CD4-positive, alpha-beta T cell treated with Interleukin-17A for 1 hour (primary cell): ENCODE measurements around the gene RORC.
"Not testable (repeated sequence)": the region's sequence is repeated elsewhere in the genome, so short reads cannot be mapped to it uniquely, and the experiment has no call there.

ENCODE experiments used
- DNase-seq: peaks from one replicate; pipeline ENCODE4 v3.0.0-alpha.2; 2020

RORC gene

DNA sequence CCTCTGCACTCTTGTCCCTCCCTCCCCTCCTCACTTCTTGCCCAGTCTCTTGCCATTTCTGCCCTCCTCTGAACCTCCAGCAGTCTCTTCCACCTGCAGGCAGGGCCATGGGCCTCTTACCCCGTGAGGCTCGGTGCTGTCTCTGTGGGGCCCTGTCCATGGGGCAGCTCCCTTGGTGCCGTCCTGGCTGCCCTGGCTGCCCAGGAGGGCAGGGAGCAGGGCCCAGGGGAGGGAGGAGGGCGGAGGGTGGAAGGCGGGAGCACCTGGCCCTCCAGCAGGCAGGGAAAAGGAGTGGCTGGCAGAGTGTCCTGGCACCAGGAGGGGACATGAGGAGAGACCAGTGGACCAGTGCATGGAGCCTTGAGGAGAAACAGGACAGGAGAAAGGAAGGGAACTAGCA lies at the start of gene RORC:
Gene RORC (minus strand): TSS at position 198 of the 400 bp plus-strand sequence. CDS start 38 bp downstream, at position 160.
- DNase-seq = no peak

DNA sequence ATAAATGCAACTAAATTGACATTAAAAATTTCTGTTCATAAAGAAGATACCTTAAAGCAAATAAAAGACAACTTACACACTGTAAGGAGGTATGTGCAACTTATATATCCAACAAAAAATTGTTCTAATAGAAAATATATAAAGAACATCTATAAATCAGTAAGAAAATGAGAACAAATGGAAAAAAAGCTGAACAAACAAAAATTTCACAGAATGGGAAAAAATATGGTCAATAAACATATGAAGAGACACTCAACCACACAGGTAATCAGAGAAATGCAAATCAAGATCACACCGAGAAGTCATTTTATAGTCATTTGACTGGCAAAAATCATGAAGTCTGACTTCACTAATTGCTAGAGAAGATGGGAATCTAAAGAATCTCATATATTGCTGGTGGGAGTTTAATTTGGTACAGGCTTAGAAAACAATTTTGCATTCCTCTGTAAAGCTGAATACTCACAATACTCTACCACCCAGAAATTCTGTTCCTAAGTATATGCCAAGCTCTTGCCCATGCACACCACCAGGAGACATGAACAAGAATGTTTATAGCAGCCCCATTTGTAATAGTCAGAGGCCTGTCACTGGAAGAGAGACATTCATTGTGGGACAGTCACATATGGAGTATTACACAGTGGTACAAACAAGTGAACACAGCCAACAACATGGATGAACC lies 44.0 kb upstream of the RORC start:
- DNase-seq = no peak

DNA sequence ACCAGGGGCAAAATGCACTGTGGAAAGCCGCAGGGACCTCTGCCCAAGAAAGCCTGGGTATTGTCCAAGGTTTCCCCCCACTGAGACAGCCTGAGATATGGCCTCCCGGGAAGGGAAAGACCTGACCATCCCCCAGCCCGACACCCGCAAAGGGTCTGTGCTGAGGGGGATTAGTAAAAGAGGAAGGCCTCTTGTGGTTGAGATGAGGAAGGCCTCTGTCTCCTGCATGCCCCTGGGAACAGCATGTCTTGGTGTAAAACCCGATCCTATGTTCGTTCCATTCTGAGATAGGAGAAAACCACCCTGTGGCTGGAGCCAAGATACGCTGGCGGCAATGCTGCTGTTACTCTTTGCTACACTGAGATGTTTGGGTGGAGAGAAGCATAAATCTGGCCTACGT lies 41.2 kb upstream of the RORC start:
- DNase-seq = not testable (repeated sequence)

- no peak for DNase-seq
These were observed 39.9 kb upstream of the RORC start for GRCh38 chr1:151871284-151872030.

GRCh38 chr1:151868486-151868885 lies 36.9 kb upstream of the RORC start:
- no peak for DNase-seq

DNA sequence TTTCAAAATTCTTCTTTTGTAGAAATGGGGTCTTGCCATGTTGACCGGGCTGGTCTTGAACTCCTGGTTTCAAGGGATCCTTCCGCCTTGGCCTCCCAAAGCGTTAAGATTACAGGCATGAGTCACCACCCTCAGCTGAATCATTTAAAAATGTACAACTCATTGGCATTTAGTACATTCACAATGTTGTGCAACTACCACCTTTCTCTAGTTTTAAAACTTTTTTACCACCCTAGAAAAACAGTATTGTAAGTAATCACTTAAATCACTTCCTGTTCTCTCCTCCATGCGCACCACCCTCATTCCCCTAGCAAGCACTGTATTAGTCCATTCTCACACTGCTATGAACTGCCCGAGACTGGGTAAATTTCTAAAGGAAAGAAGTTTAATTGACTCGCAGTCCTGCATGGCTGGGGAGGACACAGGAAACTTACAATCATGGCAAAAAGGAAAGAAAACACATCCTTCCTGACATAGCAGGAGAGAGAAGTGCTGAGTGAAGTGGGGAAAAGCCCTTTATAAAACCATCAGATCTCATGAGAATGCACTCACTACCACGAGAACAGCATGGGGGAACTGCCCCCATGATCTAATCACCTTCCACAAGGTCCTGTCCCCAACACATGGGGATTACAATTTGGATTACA lies 36.3 kb upstream of the RORC start:
- DNase-seq = no peak

- no peak for DNase-seq
These were observed 35.7 kb upstream of the RORC start for GRCh38 chr1:151867321-151867720.

- no peak for DNase-seq
These were observed 32.8 kb upstream of the RORC start for GRCh38 chr1:151864411-151864810.

- no peak for DNase-seq
These were observed 31.0 kb upstream of the RORC start for GRCh38 chr1:151862604-151863003.

DNA sequence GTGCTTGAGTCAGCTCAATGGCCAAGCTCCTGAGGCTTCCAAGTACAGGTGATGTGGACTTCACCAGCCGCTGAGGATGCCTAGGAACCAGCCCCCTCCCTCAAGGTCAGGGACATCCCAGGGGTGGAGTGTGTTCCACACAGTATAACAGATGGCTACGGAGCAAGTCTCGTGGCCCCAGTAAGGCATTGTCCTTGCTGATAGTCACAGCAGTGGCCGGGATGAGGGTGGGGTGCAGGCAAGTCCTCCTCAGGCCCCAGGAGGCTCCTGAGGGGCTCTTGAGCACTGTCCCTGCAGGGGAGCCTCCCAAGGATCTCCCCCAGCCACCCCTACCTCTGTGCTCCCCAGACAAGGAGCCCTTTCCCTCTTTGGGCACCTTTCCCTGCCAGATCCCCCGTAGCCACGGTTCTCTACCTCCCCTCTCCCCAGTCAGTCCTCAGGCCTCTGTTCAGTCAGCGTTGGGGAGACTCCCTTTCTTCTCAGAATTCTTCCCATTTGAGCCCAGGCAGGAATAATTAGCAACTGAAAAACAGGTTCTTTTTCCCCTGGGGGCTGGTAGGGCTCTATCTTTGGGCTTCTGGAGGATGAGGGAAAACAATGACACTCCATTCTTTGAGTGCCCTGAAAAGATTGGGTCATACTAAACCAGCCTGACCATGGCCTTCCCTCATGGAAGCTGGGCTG lies 29.0 kb upstream of the RORC start:
- no peak for DNase-seq

DNA sequence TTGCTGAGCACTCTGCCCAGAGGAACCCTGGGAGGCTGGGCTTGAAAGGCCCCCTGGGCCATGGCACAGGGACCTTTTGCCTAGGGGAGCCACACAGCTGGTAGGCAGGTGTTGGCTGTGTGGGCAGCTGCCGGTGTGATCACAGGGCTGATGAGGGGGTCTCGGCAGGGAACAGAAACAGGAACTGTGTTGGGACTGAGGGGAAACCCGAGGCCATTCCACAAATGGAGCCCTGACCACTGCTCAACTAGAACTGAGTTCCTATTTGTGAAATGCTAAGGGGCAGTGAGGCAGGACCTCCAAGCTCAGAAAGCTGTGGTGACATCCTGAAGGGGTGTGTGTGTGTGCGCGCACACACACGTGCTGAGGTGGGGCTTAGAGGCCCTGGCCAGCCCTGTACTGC lies 28.3 kb upstream of the RORC start:
- DNase-seq = no peak

- DNase-seq = no peak
These were observed 27.5 kb upstream of the RORC start for GRCh38 chr1:151858886-151859665.

DNA sequence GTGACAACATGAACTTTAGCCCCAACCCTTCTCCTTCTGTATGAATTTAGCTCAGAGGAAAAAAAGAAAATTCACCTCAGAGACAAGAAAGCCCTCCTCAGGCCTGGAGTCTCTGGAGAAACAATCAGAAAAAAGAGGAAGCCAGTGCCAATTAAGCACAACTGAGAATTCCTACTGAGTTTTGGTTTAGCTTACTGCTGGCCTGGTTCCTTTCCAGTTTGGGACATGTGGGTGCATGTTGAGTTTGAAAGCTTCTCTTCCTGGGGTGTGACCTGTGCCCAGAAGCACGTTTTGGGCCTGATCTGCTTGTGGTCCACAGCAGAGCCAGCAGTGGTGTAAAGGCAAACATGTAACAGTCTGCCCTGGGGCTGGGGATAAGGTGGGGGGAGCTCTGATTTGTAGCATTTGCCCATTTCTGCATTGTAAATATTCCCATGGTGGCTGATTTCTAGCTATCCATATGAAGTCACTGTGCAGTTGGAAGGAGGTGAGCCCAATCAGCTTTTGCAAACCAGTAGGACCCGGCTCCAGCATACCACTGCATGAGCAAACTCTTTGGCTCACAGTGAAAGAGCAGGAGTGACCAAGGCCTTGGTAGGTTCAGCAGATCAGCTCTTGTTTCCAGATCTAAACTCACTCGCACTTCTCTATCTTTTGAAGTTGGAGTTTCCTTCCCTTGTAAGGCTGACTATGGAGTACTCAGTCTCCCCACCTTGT lies 26.6 kb upstream of the RORC start:
- no peak for DNase-seq

GRCh38 chr1:151855933-151856332 lies 24.3 kb upstream of the RORC start:
- DNase-seq = no peak

- not testable (repeated sequence) for DNase-seq
These were observed 23.9 kb upstream of the RORC start for GRCh38 chr1:151855516-151855915.

DNA sequence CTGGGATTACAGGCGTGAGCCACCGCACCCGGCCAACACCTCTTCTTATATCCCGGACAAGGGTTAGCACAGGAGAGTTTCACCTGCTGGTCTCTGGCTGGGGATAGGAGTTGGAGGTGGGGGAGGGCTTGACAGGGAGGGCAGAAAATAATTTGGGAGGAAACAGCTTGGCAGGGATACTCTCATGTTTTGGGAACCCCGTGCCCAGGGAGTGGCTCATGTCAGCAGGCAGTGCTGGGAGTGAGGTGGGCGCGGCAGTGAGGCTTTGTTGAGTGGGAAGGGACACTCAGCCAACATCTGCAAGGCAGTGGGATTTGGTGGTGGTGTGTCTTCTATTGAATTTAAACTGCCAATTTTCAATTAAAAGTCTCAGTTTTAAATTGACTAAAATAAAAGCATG lies 23.1 kb upstream of the RORC start:
- no peak for DNase-seq

DNA sequence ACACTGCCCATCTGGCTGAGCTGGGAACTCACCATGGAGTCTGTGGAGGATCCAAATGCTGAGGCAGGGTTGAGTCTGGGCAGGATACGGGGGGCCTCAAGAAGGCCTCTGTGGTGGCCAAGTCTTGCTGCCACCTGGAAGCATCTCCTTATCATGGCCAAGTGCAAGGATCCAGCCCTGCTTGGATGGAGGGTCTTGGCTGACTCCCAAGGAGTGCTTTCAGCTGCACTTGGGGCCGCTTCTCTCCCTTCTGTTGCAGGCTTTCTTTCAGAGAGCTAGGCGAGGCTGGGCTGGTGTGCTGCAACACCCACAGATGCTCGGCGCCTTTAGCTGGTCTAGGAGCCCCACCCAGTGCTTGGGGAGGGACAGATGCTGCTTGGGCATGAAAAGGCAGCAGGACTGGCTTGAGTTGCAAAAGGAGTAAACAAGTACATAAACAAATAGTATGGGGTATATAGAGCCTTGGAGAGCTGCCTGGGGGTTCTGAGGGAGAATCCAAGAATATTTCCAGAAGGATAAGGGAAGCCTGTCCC lies 21.9 kb upstream of the RORC start, which contains the start of gene THEM5:
Gene THEM5 (minus strand): TSS at position 302 of the 533 bp plus-strand sequence. CDS start 147 bp downstream, at position 155.
- DNase-seq = no peak

- DNase-seq = no peak
These were observed 21.1 kb upstream of the RORC start for GRCh38 chr1:151852733-151853132.

- no peak for DNase-seq
These were observed 20.3 kb upstream of the RORC start for GRCh38 chr1:151851886-151852285.

- no peak for DNase-seq
These were observed 18.3 kb upstream of the RORC start for GRCh38 chr1:151849871-151850270.

- DNase-seq = no peak
These were observed 17.5 kb upstream of the RORC start for GRCh38 chr1:151849126-151849525.
